ENCODE results near the gene ENTPD3.
"Not testable (repeated sequence)": the region's sequence is repeated elsewhere in the genome, so short reads cannot be mapped to it uniquely, and the experiment has no call there.

ENTPD3 gene

DNA sequence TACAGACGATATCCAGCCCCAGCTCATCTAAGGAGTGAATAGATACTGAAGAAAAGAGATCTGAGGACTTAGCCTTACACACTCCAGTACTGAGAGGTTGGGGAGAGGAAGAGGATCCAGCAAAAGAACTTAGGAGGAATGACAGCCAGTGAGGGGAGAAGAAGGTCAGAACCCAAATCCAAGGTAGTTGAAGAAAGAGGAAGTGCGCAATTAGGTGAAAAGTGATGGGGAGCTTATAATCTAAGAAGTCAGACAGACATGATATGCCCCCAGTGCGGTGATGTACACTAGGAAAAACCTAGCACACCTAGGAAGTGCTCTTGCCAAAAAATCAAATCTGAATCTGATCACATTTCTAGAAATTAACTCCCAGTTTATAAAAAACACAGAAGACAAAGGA is 20.6 kb downstream of the ENTPD3 start:
- DNase-seq: no peak

DNA sequence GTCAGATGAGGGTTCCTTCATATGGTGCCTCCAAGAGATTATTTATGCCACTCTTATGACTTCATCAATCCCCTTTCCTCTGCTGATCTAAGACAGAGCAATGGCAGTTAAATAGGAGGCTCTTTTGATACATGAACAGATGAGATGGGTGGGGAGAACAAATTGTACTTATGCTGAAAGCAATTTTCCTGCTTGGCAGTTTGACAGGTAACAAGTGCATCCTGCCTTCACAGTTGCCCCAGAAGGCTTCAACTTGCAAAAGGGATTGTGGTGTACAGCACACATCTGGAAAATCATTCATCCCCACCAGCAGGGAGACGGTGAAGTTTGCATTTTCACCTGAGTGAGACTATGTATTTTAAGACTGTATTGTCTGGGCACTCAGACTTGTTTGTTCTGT is 27.3 kb downstream of the ENTPD3 start:
- no peak for DNase-seq

DNA sequence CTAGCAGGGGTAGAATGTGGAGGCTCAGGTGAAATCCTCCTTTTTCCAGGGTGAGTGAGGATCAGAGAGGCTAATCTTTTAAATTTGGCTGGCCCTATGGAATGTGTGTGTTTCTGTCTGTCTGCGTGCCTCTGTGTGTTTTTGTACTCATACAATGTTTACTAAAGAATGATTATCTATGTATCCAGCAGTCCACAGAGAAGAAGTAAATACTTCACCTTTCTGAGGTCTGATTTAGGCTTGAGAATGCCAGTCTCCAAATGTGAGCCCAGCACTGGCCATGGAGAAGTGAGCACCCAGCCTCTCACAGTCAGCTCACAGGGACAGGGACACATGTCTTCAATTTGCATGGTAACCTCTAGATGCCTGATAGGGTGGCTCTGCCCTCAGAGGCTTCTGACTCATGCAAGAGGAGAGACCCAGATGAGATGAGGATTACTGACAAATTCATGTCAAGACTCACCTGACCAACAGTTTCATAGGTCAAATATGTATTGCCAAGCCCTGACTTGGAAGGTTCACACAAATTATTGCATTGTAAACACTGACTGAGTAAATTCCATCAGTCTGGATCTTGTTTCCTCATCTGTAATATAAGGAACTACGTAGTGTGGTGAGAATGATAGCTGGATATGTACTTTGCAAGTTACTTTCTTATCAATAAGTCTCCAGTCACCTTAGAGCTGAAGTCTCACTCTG is 31.0 kb downstream of the ENTPD3 start:
- no peak for DNase-seq

DNA sequence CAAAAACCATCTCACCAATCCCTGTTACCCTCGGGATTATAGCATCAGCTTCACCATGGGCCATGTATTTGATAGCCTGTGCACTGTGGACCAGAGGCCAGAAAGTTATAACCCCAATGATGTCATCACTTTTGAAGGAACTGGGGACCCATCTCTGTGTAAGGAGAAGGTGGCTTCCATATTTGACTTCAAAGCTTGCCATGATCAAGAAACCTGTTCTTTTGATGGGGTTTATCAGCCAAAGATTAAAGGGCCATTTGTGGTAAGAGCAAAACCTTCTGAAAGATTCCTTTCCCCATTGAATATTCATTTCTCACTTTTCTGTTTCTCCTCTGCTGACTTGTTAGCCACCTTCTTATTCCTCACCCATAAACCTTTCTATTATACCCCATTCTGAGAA is 35.9 kb downstream of the ENTPD3 start:
- no peak for DNase-seq

DNA sequence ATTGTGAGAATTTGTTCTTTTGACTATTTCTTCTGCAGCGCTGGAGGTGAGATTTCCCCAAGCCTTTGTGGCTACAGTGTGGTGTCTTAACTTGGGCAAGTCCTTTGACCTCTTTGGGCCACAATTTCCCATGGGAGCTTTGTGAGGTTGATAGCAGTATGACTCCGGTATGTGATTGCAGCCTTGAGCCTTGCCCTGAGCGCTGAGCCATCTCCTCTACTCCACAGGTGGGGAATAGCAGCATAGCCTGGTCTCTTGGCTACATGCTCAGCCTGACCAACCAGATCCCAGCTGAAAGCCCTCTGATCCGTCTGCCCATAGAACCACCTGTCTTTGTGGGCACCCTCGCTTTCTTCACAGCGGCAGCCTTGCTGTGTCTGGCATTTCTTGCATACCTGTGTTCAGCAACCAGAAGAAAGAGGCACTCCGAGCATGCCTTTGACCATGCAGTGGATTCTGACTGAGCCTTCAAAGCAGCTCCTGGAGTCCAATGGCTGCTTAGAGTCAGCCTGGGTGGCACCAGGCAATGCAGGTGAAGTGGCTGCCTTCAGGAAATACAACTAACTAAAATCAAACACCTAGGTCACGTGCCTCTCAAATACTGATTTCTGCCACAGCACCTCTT is 40.2 kb downstream of the ENTPD3 start:
- DNase-seq: no peak

DNA sequence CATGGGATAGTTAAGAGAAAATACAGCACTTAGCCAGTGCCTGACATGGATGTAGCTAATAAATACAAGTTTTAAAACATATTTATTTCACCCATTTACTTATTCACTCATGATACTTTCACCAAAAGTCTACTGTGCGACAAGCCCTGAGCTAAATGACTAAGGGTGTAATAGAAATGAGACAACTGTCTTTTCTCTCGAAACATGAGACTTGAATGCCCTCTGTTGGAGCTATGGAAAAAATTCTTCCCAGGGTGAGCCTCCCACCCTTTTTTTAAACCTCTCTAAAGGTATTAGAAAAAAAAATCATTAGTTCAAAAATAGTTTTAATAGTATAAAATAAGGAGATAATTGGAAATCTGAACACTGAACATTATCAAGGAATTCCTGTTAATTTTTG is 45.8 kb downstream of the ENTPD3 start:
- DNase-seq: peak in 1 of 2 experiments; percentile 30

DNA sequence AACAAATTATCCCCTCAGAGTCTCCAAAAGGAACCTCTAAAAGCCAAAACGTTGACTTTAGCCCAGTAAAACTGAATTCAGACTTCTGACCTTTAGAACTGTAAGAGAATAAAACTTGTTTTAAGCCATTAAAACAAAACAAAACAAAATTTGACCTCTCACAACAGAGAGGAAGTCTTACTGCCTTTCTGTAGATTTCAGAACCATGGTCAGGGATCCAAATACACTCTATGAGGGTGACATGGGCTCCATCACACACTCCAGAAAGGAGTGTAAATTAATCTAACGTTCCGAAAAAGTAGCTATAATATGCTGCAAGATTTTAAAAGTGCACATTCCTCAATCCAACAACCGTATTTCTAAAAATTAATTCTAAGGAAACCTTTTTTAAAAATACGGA is 50.9 kb downstream of the ENTPD3 start:
- DNase-seq: no peak

DNA sequence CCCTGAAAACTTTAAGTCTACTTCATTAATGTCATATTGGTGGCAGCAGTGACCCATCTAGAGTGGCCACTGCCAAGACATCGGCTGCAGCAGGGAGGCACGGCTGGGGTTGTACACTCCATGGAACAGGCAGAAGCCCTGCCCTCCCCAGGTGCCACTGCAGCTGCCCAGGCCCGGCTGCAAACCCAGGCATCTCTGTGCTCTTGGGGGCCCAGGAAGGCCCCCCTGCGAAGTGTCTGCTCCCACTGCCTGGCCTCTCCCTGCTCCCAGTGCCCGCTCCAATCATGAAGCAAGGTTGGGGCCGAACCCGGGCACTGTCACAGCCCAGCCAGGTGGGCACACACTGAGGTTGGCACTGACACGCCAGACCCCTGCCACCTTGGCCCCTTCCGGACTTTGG is 58.1 kb downstream of the ENTPD3 start:
- DNase-seq: no peak

DNA sequence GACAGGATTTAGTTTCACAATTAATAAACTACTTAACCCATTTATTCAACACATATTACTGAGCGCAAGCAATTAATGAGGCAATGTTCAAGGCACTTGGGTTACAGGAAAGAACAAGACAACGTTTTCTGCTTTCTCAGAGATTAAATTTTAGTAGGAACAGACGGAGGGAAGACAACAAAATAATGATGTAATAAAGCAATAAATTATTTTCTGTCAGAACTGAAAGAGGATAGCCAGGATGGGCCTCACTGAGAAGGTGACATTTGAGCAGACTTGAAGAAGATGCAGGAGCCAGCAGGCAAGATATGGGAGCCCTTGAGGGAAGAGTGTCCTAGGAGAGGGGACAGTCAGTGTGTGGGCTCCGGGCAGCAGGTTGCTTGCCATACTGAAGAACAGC is 58.9 kb downstream of the ENTPD3 start:
- DNase-seq: no peak

DNA sequence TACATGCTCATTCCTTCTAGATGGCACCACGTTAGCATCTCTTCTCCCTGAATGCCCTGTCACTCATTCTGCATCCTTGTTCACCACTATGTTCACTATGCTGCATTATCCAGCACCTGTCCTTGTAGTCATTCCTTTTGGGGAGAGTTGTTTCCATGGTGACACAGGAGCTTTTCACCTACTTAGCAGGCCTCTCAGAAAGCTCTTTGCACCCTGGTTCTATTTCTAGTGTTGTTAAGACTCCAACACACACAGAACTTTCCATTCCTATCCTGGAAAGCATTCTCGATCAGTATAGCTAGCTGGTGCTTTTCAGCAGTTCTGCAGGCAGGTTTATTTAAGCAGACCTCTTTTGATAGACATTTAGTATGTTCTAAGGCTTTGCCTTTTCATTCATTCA is 63.5 kb downstream of the ENTPD3 start:
- no peak for DNase-seq

DNA sequence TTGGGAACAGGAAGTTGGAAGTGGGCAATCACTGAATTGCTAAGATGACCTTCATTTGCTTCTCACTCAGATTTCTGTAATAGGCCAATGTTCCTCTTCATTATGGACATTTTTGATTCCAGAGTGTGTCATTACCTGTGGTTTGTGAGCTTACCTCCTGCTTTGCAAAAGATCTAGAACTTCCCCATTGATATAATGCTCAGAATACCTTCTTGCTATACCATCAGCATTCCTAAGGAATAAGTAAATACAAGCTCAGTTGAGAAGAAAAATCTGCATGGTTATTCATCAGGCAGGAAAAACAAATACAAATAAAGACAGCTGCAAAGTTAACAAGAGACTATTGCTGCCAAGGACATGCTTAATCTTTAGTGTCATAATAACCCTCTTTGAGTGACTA is 64.6 kb downstream of the ENTPD3 start:
- DNase-seq: no peak

DNA sequence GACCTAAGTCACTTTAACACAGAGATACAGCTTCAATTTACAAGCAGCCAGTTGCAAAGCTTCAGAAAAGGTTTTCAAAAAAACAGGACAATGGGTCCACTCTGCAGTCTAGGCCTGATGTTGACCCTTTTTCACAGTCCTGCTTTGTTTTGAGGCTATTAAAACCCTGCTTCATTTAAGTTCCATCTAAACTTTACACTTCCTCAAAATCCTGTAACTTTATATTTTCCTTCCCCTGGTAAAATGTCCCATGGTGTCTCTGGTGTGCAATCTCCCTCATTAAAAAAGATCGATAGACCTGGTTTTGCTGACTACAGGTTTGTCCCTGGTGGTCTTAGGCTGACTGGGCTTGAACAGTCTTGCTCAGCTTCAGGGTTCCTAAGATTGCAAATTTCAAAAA is 65.1 kb downstream of the ENTPD3 start:
- no peak for DNase-seq

DNA sequence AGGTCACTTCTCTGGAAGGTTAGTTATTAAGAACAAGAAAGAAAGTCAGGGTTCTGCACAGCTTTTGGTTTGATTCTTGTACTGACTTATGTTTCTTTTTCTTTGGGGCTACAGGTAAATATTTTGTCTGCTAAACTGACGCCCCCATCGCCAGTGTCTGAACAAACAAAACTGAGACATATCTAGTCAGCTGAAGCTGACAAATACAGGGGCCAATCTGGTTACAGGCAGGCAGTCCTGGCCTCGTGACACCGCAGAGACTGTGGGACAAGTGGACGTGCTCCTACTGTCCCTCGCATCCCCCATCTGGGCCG is 65.5 kb downstream of the ENTPD3 start:
- DNase-seq: no peak

DNA sequence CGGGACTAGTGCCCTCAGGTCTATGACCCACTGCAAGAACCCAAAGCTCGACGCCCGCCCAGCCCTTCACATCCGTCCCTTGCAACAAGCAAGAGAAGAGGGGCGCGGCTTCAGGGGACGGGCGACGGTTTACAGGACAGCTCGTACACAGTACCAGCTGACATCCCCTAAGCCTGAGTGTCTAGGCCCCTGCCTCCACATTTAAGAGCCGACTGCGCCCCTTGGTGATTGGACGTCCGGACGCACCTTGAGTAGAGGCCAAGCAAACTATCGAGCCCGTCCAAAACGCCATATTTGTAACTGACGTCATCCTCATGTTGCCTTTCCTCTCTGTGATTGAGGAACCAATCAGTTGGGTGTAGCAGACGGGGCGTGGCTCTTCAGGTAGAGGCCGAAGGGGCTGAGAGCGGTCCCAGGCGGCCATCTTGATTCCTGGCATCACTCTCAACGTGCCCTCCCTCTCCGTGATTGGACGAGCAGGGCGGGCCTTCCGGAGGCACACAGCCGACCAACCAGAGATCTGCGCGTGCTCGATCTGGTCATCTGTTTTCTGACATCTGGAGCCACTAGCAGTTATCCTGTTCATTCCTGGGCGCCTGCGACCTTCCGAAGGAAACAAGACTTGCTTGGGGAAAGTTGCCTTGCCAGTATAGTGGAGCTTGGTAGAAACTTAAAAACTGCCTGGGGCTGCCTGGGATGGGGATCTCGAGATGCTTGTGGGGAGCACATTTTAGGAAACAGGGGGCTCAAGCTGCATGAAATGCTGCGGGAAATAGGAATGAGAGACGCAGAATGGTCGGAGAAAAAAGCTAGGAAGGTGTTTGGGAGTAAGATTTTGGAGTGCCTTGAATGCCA is 66.1 kb downstream of the ENTPD3 start:
- DNase-seq: peak; percentile 97 to 99

DNA sequence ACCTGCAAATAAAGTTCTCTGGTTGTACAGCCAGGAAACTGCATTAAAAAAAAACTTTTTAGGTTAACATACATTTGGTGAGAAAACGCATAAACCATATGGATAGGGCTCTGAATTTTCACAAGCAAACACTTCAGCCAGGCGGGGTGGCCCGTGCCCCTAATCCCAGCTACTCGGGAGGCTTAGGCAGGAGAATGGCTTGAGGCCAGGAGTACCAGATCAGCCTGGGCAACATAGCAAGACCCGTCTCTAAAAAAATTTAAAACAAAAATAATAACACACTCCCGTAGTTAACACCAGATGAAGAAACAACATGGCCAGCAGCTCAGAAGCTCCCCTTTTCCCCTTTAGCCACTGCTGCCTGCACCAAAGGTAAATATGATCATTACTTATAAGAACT is 66.9 kb downstream of the ENTPD3 start:
- no peak for DNase-seq

DNA sequence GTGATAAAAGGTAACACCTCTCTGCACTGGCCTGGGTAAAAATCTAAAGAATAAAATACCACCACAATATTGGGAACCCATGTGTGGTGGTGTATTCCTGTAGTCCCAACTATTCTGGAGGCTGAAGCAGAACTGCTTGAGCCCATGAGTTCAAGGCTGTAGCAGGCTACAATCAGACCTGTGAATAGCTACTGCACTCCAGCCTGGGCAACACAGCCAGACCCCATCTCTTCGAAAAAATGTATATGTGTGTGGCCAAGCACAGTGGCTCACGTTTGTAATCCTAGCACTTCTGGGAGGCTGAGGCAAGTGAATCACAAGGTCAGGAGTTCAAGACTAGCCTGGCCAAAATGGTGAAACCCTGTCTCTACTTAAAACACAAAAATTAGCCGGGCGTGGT is 68.3 kb downstream of the ENTPD3 start:
- no peak for DNase-seq

DNA sequence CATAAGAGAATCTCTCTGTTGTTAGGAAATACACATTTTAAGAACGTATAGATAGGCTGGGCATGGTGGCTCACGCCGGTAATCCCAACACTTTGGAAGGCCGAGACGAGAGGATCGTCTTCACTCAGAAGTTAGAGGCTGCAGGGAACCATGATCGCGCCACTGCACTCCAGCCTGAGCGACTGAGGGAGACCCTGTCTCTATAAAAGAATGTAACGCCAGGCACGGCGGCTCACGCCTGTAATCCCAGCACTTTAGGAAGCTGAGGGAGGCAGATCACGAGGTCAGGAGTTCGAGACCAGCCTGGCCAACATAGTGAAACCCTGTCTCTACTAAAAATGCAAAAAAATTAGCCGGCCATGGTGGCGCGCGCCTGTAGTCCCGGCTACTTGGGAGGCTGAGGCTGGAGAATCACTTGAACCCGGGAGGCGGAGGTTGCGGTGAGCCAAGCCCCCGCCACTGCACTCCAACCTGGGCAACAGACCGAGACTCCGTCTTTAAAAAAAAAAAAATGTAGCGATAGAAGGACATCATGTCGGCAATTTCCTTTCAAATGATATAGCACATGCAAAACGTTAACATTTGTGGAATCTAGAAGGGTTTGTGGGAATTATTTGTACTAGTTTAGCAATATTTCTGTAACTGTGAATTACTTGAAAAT is 69.4 kb downstream of the ENTPD3 start:
- DNase-seq: no peak

DNA sequence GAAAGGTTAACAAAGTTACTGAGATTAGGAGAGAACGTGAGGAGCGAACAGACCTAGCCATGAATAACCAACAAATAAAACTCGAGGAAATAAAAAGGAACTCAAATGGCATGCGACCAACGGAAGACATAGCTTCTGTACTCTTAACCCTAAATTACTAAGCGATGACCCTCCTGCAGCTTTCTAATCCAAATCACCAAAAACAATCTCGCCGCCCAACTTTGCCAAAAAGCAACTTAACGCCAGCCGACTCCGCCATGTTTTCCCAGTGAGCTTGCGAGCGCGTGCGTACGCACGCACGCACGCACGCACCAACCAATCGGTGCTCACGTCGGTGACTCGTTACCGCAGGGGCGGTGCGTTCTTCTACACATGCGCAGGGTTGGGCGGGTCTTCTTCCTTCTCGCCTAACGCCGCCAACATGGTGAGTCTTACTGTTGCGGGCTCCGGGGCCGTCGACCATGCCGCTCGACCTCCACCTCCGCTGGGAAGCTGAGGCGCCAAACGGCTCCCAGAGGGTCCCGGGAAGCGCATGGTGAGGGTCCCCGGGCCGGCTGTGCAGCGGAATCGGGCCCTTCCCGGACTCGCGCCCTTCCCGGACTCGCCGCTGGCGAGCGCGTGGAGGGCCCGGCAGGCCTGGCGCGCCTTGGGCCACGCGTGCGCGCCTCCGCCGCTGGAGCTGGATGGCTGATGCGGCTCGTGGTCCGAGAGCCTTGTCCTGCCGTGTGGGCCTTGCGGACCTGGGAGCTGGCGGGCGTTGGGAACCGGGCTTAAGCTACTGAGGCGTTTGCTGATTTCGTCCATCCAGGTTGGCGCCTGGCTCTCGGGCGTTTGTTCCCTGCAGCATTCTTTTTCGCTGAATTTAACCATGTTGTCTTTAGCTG is 70.2 kb downstream of the ENTPD3 start, which contains the start of gene RPL14:
TSS of gene RPL14 (plus strand) at position 400 of the 884 bp plus-strand sequence. CDS start at position 533, 133 bp downstream.
- DNase-seq: peak; percentile 90 to 97

DNA sequence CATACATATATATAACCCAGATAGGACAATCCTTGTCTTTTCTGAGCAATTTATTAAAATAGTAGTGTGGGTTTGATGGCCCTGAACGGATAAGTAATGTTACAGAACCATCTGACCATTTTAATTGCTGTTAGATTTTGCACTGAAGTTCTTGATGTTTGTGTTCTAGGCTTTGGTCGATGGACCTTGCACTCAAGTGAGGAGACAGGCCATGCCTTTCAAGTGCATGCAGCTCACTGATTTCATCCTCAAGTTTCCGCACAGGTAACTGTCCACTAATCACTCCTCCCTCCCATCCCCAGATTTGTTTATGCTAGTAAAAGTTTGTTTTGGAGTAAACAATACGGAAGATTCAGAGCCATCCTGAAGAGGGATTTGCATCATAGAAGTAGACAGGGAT is 71.5 kb downstream of the ENTPD3 start:
- DNase-seq: no peak

DNA sequence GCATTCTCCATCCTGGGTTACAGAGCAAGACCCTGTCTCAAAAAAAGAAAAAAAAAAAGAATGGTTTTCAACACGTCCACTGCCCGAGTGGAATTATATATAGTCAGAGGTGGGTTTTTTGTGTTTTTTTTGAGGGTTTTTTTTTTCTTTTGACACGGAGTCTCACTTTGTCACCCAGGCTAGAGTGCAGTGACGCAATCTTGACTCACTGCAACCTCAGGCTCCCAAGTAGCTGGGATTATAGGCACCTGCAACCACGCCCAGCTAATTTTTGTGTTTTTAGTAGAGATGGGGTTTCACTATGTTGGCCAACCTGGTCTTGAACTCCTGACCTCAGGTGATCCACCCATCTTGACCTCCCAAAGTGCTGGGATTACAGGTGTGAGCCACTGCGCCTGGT is 73.5 kb downstream of the ENTPD3 start:
- DNase-seq: not testable (repeated sequence)

DNA sequence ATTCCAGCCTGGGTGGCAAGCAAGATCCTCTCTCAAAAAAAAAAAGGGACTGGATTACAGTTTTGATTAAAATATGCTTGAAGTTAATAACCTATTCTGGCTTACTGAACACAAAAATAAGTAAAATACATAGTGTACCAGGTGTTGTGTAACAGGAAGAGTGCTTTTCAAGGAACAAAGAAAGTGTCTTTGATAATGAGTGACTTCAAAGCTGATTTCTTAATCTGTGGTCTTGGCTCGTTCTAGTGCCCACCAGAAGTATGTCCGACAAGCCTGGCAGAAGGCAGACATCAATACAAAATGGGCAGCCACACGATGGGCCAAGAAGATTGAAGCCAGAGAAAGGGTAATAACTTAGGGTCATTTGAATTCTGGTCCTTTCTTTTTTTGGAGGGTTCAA is 74.2 kb downstream of the ENTPD3 start:
- DNase-seq: no peak

DNA sequence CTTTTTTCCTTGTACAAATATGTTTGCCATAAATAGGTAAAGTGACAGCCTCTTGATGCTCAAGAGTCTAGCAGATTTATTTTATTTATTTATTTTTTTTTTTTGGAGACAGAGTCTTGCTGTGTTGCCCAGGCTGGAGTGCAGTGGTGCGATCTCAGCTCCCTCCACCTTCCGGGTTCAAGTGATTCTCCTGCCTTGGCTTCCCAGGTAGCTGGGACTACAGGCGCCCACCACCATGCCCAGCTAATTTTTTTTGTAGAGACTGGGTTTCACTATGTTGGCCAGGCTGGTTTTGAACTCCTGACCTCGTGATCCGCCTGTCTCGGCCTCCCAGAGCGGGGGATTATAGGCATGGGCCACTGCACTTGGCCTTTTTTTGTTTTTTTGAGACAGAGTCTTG is 75.9 kb downstream of the ENTPD3 start:
- not testable (repeated sequence) for DNase-seq

DNA sequence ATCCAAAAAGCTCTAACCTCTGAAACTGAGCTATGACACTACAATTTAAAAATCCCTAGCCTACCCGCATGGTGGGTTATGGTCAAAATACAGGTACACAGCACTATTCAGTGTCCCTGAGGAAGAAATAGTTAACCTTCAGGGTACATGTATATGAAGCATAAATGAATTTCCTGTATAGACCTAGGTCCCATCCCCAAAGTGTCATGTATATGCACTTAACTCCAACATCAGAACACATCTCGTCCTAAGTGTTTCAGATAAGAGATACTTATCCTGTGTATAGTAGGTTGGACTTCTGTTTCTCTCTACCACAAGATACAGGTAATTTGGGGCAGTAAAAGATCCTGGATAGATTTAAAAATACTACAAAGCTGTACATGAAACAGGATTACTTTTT is 76.6 kb downstream of the ENTPD3 start:
- DNase-seq: no peak
